ENCODE measurements around the gene DMAC2L.

The DMAC2L gene

DNA sequence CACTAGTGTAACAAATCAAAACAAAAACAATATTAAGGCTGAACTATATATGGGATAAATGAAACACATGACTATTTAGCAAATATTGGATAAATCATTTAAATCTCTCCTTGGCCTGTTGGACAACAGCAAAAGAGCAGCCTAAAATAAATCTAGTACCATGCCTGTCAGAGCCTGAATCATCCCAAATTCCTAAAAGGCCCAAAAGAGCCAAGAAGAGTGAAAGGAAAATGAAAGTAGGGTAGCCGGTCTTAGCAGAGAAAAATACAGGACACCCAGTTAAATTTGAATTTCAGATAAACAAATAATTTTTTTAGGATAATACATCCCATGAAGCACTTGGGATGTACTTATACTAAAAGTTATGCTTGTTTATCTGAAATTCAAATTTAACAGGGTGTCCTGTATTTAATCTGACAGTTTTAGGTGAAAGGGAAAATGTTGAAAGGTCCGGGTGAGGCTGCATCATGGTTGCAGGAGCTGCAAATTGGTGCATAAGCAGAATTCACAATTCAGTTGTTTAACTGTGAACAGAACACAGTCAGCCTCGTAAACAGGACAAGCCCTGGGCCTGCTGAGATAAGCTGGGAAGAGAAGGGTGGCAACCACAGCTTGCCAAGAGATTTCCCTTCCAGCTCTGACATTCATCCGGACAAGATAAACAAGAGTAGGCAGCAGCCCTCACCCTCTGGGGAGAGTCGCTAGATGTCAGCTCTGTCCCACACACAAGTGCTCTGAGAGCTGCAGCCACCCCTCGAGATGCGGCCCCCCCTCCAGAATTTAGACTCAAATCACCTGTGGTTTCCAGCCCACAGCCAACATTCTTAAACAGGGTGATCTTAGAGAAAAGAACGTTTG is 30.3 kb downstream of the DMAC2L start:
- Histone ChIP-seq H3F3A (ENCODE audit: insufficient read depth, low read length) (no peaks in the 10 kb centered on the region), H3K27ac (ENCODE audit: low read length) (no peak overlapping the region), H3K9me2 (replicated peaks; ENCODE audit: insufficient read depth, low read length) (no peaks in the 10 kb centered on the region), H3K27me3 (replicated peaks; ENCODE audit: insufficient read depth, low read length) (no peaks in the 10 kb centered on the region), H4K20me1 (ENCODE audit: insufficient read depth, low read length) (no peaks in the 10 kb centered on the region), H3K36me3 (replicated peaks; ENCODE audit: insufficient read depth, low read length) (no peaks in the 10 kb centered on the region), H3K4me2 (ENCODE audit: low read depth, low read length) (no peak overlapping the region), H3K4me3 (ENCODE audit: low read length) (no peak overlapping the region), H3K79me2 (ENCODE audit: low read length) (no peaks in the 10 kb centered on the region), H3K4me1 (ENCODE audit: low read length) (no peaks in the 10 kb centered on the region), H3K9ac (ENCODE audit: low read length) (no peak overlapping the region), H2AFZ (ENCODE audit: low read length) (no peak overlapping the region), H3K9me3 (replicated peaks; ENCODE audit: insufficient read depth, low read length) (no peaks in the 10 kb centered on the region)
- no peak for DNase-seq
- TF ChIP-seq EZH2 (optimal IDR thresholded peaks at IDR 0.05; ENCODE audit: low read depth, low read length) (no peak), EZH2phosphoT487 (IDR thresholded peaks at IDR 0.05; ENCODE audit: low read length) (no peak)
- TF ChIP-seq, protein P1, sequence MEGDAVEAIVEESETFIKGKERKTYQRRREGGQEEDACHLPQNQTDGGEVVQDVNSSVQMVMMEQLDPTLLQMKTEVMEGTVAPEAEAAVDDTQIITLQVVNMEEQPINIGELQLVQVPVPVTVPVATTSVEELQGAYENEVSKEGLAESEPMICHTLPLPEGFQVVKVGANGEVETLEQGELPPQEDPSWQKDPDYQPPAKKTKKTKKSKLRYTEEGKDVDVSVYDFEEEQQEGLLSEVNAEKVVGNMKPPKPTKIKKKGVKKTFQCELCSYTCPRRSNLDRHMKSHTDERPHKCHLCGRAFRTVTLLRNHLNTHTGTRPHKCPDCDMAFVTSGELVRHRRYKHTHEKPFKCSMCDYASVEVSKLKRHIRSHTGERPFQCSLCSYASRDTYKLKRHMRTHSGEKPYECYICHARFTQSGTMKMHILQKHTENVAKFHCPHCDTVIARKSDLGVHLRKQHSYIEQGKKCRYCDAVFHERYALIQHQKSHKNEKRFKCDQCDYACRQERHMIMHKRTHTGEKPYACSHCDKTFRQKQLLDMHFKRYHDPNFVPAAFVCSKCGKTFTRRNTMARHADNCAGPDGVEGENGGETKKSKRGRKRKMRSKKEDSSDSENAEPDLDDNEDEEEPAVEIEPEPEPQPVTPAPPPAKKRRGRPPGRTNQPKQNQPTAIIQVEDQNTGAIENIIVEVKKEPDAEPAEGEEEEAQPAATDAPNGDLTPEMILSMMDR (IDR thresholded peaks at IDR 0.05; ENCODE audit: low read length), result no peak

DNA sequence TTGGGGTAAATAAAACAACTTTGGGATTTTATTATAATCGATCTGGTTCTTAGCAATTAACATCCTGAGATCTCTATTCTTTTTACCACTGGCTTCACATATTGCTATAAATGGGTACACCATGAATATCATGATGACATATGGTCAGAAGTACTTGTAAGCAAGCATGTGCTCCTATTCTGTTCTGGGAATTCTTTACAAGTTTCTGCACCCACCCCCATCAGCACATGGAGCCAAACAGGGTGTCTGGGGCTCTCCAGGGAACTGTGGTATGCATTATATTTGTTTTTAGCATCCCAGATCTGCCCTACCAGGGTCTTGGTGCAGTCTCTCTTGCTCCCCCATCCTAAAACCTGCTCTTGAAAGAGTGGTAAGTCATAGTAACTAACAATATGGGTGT is 31.3 kb downstream of the DMAC2L start:
- TF ChIP-seq, protein P1 (IDR thresholded peaks at IDR 0.05; ENCODE audit: low read length), result no peak
- TF ChIP-seq EZH2 (optimal IDR thresholded peaks at IDR 0.05; ENCODE audit: low read depth, low read length), result no peak
- TF ChIP-seq EZH2phosphoT487 (IDR thresholded peaks at IDR 0.05; ENCODE audit: low read length), result no peak
- H3K9me3 ChIP-seq (replicated peaks; ENCODE audit: insufficient read depth, low read length), result no peaks in the 10 kb centered on the region
- no peak overlapping the region for H3K4me3 ChIP-seq (ENCODE audit: low read length)
- no peaks in the 10 kb centered on the region for H3K4me1 ChIP-seq (ENCODE audit: low read length)
- no peak overlapping the region for H3K27ac ChIP-seq (ENCODE audit: low read length)
- H3K9ac ChIP-seq (ENCODE audit: low read length), result no peak overlapping the region
- H2AFZ ChIP-seq (ENCODE audit: low read length), result no peak overlapping the region
- no peak overlapping the region for H3K4me2 ChIP-seq (ENCODE audit: low read depth, low read length)
- H3F3A ChIP-seq (ENCODE audit: insufficient read depth, low read length), result no peaks in the 10 kb centered on the region
- H4K20me1 ChIP-seq (ENCODE audit: insufficient read depth, low read length), result no peaks in the 10 kb centered on the region
- no peaks in the 10 kb centered on the region for H3K27me3 ChIP-seq (replicated peaks; ENCODE audit: insufficient read depth, low read length)
- no peaks in the 10 kb centered on the region for H3K9me2 ChIP-seq (replicated peaks; ENCODE audit: insufficient read depth, low read length)
- no peak for DNase-seq
- H3K36me3 ChIP-seq (replicated peaks; ENCODE audit: insufficient read depth, low read length), result no peaks in the 10 kb centered on the region
- no peaks in the 10 kb centered on the region for H3K79me2 ChIP-seq (ENCODE audit: low read length)

DNA sequence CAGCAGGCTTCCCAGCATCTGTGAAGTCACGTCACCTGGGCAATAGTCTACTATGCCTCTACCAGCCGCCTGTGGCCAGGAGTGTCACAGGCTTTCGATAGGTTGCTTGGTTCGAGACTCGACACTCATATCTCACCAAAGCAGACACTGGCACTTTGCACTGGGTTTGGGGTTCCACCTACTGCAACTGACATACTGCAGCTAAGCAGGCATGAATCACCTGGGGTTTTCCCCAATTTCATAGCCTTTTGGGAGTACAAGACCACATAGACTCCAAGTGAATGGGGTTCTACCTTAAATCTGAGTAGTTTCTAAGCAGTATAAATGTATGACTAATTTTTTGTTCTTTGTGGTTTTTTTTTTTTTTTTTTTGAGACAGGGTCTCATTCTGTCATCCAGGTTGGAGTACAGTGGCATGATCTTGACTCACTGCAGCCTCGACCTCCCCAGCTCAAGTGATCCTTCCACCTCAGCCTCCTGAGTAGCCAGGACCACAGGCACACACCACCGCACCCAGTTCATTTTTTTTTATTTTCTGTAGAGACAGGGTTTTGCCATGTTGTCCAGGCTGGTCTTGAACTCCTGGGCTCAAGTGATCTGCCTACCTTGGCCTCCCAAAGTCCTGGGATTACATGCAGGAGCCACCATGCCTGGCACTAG is 32.1 kb downstream of the DMAC2L start:
- no peaks in the 10 kb centered on the region for H3K36me3 ChIP-seq (replicated peaks; ENCODE audit: insufficient read depth, low read length)
- H3K9me3 ChIP-seq (replicated peaks; ENCODE audit: insufficient read depth, low read length), result no peaks in the 10 kb centered on the region
- H3F3A ChIP-seq (ENCODE audit: insufficient read depth, low read length), result no peaks in the 10 kb centered on the region
- H3K79me2 ChIP-seq (ENCODE audit: low read length), result no peaks in the 10 kb centered on the region
- no peak overlapping the region for H2AFZ ChIP-seq (ENCODE audit: low read length)
- no peak for DNase-seq
- no peak overlapping the region for H3K4me3 ChIP-seq (ENCODE audit: low read length)
- no peaks in the 10 kb centered on the region for H3K27me3 ChIP-seq (replicated peaks; ENCODE audit: insufficient read depth, low read length)
- H3K4me2 ChIP-seq (ENCODE audit: low read depth, low read length), result no peak overlapping the region
- TF ChIP-seq EZH2 (optimal IDR thresholded peaks at IDR 0.05; ENCODE audit: low read depth, low read length) (no peak), EZH2phosphoT487 (IDR thresholded peaks at IDR 0.05; ENCODE audit: low read length) (no peak)
- TF ChIP-seq, protein P1 (IDR thresholded peaks at IDR 0.05; ENCODE audit: low read length), result no peak
- no peak overlapping the region for H3K27ac ChIP-seq (ENCODE audit: low read length)
- no peak overlapping the region for H3K9ac ChIP-seq (ENCODE audit: low read length)
- H4K20me1 ChIP-seq (ENCODE audit: insufficient read depth, low read length), result no peaks in the 10 kb centered on the region
- no peaks in the 10 kb centered on the region for H3K4me1 ChIP-seq (ENCODE audit: low read length)
- H3K9me2 ChIP-seq (replicated peaks; ENCODE audit: insufficient read depth, low read length), result no peaks in the 10 kb centered on the region
